Airway epithelial cell (primary cell): ENCODE results near the gene SLC30A7. TPM values are rescaled to one million over a fixed set of nuclear protein-coding genes. Genes with fewer than 3 reads are reported as not detected.

ENCODE experiments used
- total RNA-seq: library from RNA; depleted of rRNA; stranded (reverse); fragments of >200 nt; gene quantifications from 2 replicates; pipeline ENCODE4 v1.2.3, GENCODE V29; 2015

SLC30A7 gene, protein sequence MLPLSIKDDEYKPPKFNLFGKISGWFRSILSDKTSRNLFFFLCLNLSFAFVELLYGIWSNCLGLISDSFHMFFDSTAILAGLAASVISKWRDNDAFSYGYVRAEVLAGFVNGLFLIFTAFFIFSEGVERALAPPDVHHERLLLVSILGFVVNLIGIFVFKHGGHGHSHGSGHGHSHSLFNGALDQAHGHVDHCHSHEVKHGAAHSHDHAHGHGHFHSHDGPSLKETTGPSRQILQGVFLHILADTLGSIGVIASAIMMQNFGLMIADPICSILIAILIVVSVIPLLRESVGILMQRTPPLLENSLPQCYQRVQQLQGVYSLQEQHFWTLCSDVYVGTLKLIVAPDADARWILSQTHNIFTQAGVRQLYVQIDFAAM
- total RNA-seq: 8.8 and 19.7 TPM in 2 replicates

DNA sequence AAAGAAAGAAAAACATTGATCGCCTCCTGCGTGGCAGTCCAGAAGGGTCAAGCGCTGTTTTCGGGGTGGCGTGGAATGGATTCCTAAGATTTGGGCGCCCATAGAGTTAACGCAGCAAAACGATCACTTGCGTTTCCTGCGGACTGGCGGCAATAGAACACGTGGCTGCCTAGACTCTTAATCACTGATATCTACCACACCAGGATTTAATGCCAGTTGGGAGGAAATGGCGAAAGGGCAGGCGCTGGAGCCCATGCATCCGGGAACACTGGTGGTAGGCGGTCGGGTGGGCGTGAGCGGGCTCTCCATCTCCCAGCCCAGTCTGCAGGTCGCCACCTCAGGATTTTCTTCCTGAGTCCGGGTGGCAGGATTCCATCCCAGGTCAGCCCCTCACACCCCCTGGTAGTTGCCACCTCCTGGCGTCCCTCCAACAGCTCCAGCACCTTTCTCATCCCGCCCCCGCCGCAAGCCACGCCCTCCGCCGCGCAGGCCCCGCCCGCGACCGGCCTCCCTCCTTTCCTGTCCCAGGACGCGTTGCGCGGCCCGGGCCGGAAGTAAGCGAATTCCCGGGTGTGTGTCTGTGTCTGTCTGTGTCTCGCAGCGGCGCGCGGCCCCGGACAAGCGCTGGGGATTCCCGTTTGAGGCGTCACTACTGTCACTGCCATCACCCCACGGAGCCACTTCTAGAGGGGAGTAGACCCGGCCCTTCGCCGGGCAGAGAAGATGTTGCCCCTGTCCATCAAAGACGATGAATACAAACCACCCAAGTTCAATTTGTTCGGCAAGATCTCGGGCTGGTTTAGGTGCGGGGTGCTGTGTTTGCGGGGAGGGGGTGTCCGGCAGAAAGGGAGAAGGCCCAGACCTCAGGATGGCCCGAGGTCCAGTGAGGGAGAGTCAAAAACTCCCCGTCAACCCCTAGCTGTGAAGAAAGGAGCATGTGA lies at the start of gene SLC30A7:
Gene SLC30A7 (plus strand): TSS at position 551 of the 941 bp plus-strand sequence. CDS start 173 bp downstream, at position 724.

DNA sequence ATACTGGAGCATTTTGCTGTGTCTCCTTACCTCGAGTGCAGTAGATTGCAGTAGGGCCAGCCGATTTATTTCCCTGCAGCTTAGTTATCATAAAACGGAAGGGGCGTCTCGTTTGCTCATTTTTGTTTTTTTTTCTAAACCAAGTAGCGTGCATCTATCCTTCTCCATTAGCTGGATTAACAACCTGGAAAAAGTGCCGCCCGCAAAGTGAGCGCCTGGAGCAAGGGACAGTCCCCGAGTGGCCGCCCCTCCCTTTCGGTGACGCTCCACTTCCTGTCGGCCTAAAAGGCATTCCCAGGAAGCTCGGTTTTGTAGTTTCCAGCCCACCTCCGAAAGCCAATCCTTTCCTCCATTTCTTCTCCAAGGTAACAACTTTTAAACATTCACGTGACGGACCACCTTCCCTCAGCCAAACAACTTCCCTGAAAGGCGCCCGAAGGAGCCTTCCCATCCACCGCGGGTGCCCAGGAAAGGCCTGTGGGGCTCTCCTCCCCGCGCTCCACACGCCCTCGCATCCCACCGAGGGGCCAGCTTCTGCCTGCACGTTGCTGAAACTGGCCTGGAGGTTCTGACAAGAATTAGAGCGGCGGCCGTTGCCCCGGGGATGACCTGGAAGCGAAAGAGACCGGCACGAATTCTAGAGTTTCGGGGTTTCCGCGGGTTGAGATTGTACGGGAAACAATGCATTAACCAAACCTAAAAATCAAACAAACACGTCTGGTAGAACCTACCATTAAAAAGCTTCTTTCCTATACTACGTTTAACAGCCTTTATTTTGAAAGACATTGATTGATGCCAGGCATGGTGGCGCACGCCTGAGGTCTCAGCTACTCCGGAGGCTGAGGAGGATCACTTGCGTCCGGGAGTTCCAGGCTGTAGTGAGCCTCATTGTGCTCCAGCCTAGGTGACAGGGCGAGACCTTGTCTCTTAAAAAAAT lies 1.0 kb upstream of the SLC30A7 start, which contains the start of gene EXTL2:
Gene EXTL2 (minus strand): TSS at position 240 of the 937 bp plus-strand sequence. CDS start 6,085 bp downstream, outside the sequence.

DNA sequence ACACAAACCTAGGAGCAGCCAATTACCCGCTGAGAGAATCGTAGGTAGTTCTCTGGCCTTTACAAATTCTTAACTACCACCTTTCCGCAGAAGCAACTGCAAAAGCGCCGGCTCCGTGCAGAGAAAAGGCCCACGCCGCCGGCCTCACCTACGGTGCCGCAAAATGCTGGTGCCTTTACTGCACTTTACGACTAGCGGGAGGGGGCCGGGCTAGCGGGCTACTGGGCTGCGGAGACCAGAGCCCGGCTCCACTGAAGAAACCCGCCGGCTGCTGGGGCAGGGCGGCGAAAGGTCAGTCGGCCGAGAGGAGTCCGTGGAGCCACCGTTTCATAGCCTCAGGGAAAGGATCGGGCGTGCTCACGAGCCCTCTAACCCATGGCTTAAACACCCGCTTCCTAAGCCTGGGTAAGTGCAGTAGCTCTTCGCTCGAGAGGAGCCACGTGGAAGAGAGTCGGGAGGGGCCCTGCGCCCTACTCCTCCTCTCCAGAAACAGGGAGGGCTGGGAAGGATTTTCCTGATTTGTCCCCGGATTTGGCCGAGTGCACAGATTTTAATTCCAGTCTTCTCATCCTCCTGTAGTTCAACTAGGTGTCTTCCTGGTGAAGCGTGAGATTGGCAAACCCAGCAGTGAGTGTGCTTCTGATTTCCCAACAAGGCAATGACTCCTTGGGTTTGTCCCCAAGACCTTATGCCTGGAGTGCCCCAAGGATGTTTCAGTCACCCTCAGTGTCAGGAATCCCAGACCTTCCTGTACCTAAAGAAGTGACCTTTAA lies 130.0 kb downstream of the SLC30A7 start, which contains the start of gene DPH5:
Gene DPH5 (minus strand): TSS at position 128 of the 773 bp plus-strand sequence. CDS start 341 bp downstream, outside the sequence.

Other genes with a start within 250 kb of the SLC30A7 start
- gene VCAM1, start 176.3 kb upstream of the SLC30A7 start, total RNA-seq: 0.07 TPM in 1 of 2 replicates, not detected in the other
- 6.8 and 8.9 TPM in 2 replicates for gene EXTL2, start 1.2 kb upstream of the SLC30A7 start, total RNA-seq
- 33.2 and 41.3 TPM in 2 replicates for gene DPH5, start 129.7 kb downstream of the SLC30A7 start, total RNA-seq